ENCODE data around the gene ZNF736. TPM values are rescaled to one million over a fixed set of nuclear protein-coding genes. Genes with fewer than 3 reads are reported as not detected.
"Not testable (repeated sequence)": the region's sequence is repeated elsewhere in the genome, so short reads cannot be mapped to it uniquely, and the experiment has no call there.

Gene ZNF736
- total and polyA plus RNA-seq, 4 donors = 1.1 to 9.5 (median 5.3) TPM

DNA sequence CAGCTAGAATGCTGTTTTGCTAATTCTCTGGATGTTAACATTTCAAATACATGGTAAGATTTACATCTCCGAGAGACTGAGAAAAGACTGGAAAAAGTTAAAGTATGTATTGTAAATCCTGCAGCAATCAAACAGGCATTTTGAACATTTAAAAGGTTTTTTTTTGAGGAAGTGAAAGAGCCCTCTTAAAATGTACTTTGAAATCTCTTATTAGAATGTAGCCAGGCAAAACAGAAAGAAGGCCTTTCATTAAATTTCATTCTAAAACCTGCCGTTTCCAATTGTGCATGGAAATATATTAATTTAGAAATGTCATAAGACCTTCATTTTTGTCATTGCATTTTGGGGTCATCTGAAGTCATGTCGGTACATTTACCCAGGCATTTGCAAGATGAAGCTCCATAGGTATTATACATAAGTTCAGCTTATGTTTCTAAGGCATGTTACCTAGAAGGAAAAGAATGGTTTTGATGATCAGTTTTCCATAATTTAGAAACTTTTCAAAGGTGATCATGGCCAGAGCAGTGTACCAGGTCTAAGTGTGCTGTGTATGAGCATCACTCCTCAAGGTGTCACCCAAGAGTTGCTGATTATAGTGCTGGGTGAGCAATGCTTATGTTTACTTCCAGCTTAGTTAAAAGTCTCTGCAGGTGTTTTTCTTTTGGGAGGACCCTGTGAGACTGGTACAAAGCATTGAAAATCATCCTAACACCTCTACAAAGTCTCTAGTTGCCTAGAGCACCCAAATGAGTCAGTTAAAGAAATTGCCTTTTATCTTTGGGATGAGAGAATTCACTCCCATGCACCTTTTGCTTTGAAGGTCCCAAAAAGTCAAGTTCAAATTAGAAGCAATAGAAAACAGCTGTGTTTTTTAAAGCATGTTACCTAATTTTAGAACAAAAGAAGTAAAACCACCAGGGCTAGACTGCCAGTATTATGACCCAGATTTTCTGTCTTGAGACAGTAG is 7.1 kb downstream of the ZNF736 start:
- peaks cover 0 to 5% (median under 1%) of the 10 kb centered on the region in 4 donors for H3K9me3 ChIP-seq (ENCODE audit: control insufficient read depth in 4 of 4, low read length in 3 of 4)
- no peak for DNase-seq (ENCODE audit: low spot score)
- no peak overlapping the region for H3K9ac ChIP-seq (ENCODE audit: low read depth in 1 of 2, low read length in 2 of 2)
- WGBS = 97% methylated on average over 3 of the region's 3 CpGs
- H3K27me3 ChIP-seq (ENCODE audit: control insufficient read depth in 4 of 4, insufficient read depth in 4 of 4, low read length in 3 of 4) = no peaks in the 10 kb centered on the region
- peaks cover 2 to 4% (median 3%) of the 10 kb centered on the region in 4 donors for H3K36me3 ChIP-seq (ENCODE audit: control insufficient read depth in 4 of 4, insufficient read depth in 3 of 4, low read depth in 1 of 4, low read length in 3 of 4)
- H3K27ac ChIP-seq (ENCODE audit: low read depth in 1 of 2, low read length in 2 of 2) = no peak overlapping the region
- no peak overlapping the region for H3K4me3 ChIP-seq (ENCODE audit: low read depth in 1 of 3, low read length in 3 of 3)
- H3K4me1 ChIP-seq (ENCODE audit: control insufficient read depth in 4 of 4, insufficient read depth in 4 of 4, low read length in 3 of 4) = no peaks in the 10 kb centered on the region
- no peak for TF ChIP-seq TAF1 (conservative IDR thresholded peaks at IDR 0.05)
- TF ChIP-seq JUND (IDR thresholded peaks at IDR 0.05) = no peak
- TF ChIP-seq NR2F2 (IDR thresholded peaks at IDR 0.05) = no peak
- TF ChIP-seq HNF4A (conservative IDR thresholded peaks at IDR 0.05) = no peak

- H3K9me3 ChIP-seq (ENCODE audit: control insufficient read depth in 4 of 4, low read length in 3 of 4) = not testable (repeated sequence)
Observed at GRCh38 chr7:64324166-64324565, 10.4 kb downstream of the ZNF736 start.

GRCh38 chr7:64348713-64349210 is 35.0 kb downstream of the ZNF736 start:
- Histone ChIP-seq H3K9me3 (ENCODE audit: control insufficient read depth in 4 of 4, low read length in 3 of 4) (peaks cover 40 to 80% (median 55%) of the 10 kb centered on the region in 4 donors), H3K4me3 (ENCODE audit: low read depth in 1 of 3, low read length in 3 of 3) (peak overlapping the region in 2 of 3 donors; percentile 9 to 38)
- 96% methylated on average over 3 of the region's 3 CpGs for WGBS
- H3K36me3 ChIP-seq (ENCODE audit: control insufficient read depth in 4 of 4, insufficient read depth in 3 of 4, low read depth in 1 of 4, low read length in 3 of 4); DNase-seq (ENCODE audit: low spot score); H3K9ac ChIP-seq (ENCODE audit: low read depth in 1 of 2, low read length in 2 of 2); H3K27ac ChIP-seq (ENCODE audit: low read depth in 1 of 2, low read length in 2 of 2); H3K27me3 ChIP-seq (ENCODE audit: control insufficient read depth in 4 of 4, insufficient read depth in 4 of 4, low read length in 3 of 4); H3K4me1 ChIP-seq (ENCODE audit: control insufficient read depth in 4 of 4, insufficient read depth in 4 of 4, low read length in 3 of 4): not testable (repeated sequence)

More at GRCh38 chr7:64324166-64324565, 10.4 kb downstream of the ZNF736 start:
- not testable (repeated sequence) for DNase-seq (ENCODE audit: low spot score); H3K27me3 ChIP-seq (ENCODE audit: control insufficient read depth in 4 of 4, insufficient read depth in 4 of 4, low read length in 3 of 4); H3K9ac ChIP-seq (ENCODE audit: low read depth in 1 of 2, low read length in 2 of 2); H3K36me3 ChIP-seq (ENCODE audit: control insufficient read depth in 4 of 4, insufficient read depth in 3 of 4, low read depth in 1 of 4, low read length in 3 of 4); H3K4me1 ChIP-seq (ENCODE audit: control insufficient read depth in 4 of 4, insufficient read depth in 4 of 4, low read length in 3 of 4); H3K27ac ChIP-seq (ENCODE audit: low read depth in 1 of 2, low read length in 2 of 2); H3K4me3 ChIP-seq (ENCODE audit: low read depth in 1 of 3, low read length in 3 of 3)
- WGBS = 90% methylated on average over 3 of the region's 3 CpGs

- H3K4me3 ChIP-seq (ENCODE audit: low read depth in 1 of 3, low read length in 3 of 3) = no peak overlapping the region
- 88% methylated on average over 2 of the region's 2 CpGs for WGBS
- no peaks in the 10 kb centered on the region for H3K4me1 ChIP-seq (ENCODE audit: control insufficient read depth in 4 of 4, insufficient read depth in 4 of 4, low read length in 3 of 4)
- H3K27me3 ChIP-seq (ENCODE audit: control insufficient read depth in 4 of 4, insufficient read depth in 4 of 4, low read length in 3 of 4) = no peaks in the 10 kb centered on the region
- H3K9me3 ChIP-seq (ENCODE audit: control insufficient read depth in 4 of 4, low read length in 3 of 4) = peaks cover 24 to 61% (median 36%) of the 10 kb centered on the region in 4 donors
- no peak for DNase-seq (ENCODE audit: low spot score)
- H3K9ac ChIP-seq (ENCODE audit: low read depth in 1 of 2, low read length in 2 of 2) = no peak overlapping the region
- no peak overlapping the region for H3K27ac ChIP-seq (ENCODE audit: low read depth in 1 of 2, low read length in 2 of 2)
- peaks cover 0 to 1% (median 0%) of the 10 kb centered on the region in 4 donors for H3K36me3 ChIP-seq (ENCODE audit: control insufficient read depth in 4 of 4, insufficient read depth in 3 of 4, low read depth in 1 of 4, low read length in 3 of 4)
- TF ChIP-seq, protein P1, sequence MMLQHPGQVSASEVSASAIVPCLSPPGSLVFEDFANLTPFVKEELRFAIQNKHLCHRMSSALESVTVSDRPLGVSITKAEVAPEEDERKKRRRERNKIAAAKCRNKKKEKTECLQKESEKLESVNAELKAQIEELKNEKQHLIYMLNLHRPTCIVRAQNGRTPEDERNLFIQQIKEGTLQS (IDR thresholded peaks at IDR 0.05) = no peak
- no peak for TF ChIP-seq GABPA (IDR thresholded peaks at IDR 0.05 in 1 of 2, conservative IDR thresholded peaks at IDR 0.05 in 1 of 2)
- TF ChIP-seq EGR1 (IDR thresholded peaks at IDR 0.05; ENCODE audit: low read depth in 2 of 2) = no peak
- TF ChIP-seq FOXA1 (IDR thresholded peaks at IDR 0.05) = no peak
- TF ChIP-seq, protein P2, sequence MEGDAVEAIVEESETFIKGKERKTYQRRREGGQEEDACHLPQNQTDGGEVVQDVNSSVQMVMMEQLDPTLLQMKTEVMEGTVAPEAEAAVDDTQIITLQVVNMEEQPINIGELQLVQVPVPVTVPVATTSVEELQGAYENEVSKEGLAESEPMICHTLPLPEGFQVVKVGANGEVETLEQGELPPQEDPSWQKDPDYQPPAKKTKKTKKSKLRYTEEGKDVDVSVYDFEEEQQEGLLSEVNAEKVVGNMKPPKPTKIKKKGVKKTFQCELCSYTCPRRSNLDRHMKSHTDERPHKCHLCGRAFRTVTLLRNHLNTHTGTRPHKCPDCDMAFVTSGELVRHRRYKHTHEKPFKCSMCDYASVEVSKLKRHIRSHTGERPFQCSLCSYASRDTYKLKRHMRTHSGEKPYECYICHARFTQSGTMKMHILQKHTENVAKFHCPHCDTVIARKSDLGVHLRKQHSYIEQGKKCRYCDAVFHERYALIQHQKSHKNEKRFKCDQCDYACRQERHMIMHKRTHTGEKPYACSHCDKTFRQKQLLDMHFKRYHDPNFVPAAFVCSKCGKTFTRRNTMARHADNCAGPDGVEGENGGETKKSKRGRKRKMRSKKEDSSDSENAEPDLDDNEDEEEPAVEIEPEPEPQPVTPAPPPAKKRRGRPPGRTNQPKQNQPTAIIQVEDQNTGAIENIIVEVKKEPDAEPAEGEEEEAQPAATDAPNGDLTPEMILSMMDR (IDR thresholded peaks at IDR 0.05; ENCODE audit: low read depth, low read length, missing input control) = no peak
- no peak for TF ChIP-seq NR2F2 (IDR thresholded peaks at IDR 0.05)
- no peak for TF ChIP-seq JUND (IDR thresholded peaks at IDR 0.05)
- no peak for TF ChIP-seq FOXA2 (IDR thresholded peaks at IDR 0.05)
- no peak for TF ChIP-seq MAX (IDR thresholded peaks at IDR 0.05)
- no peak for TF ChIP-seq TAF1 (conservative IDR thresholded peaks at IDR 0.05)
- TF ChIP-seq, protein P3, sequence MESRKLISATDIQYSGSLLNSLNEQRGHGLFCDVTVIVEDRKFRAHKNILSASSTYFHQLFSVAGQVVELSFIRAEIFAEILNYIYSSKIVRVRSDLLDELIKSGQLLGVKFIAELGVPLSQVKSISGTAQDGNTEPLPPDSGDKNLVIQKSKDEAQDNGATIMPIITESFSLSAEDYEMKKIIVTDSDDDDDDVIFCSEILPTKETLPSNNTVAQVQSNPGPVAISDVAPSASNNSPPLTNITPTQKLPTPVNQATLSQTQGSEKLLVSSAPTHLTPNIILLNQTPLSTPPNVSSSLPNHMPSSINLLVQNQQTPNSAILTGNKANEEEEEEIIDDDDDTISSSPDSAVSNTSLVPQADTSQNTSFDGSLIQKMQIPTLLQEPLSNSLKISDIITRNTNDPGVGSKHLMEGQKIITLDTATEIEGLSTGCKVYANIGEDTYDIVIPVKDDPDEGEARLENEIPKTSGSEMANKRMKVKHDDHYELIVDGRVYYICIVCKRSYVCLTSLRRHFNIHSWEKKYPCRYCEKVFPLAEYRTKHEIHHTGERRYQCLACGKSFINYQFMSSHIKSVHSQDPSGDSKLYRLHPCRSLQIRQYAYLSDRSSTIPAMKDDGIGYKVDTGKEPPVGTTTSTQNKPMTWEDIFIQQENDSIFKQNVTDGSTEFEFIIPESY (IDR thresholded peaks at IDR 0.05) = no peak
- TF ChIP-seq RAD21 (IDR thresholded peaks at IDR 0.05) = no peak
Observed at GRCh38 chr7:64359543-64359942, 45.8 kb downstream of the ZNF736 start.
